Activated B cell treated with CpG ODN at 0.5 μM for 24 hours (primary cell): ENCODE data around the gene TSSK2. TPM values are rescaled to one million over a fixed set of nuclear protein-coding genes. Genes with fewer than 3 reads are reported as not detected.

Source experiments
- ATAC-seq: fragments of 200-7000 bp; cut with Tn5 transposase; one replicate; pipeline ENCODE4 v1.10.0; 2021; ENCODE audit warnings: low read depth, mild to moderate bottlenecking, moderate library complexity
- CTCF ChIA-PET: fragments of 350-600 bp; sonication (Branson Sonifier 250); formaldehyde crosslinking; loops from one replicate; lab custom pipeline; 2021; ENCODE audit warnings: antibody characterized with exemption; lab: Charles Lee
- POLR2A ChIA-PET: fragments of 350-600 bp; sonication (Branson Sonifier 250); formaldehyde crosslinking; loops from one replicate; lab custom pipeline; 2021; ENCODE audit warnings: antibody characterized with exemption; lab: Charles Lee
- DNase-seq: peaks from one replicate; pipeline ENCODE4 v3.0.0; 2022
- H3K27ac Mint-ChIP-seq: one replicate; pipeline ENCODE4 v1.8.0; 2020; ENCODE audit warnings: mixed read lengths
- H3K27me3 Mint-ChIP-seq: one replicate; pipeline ENCODE4 v1.8.0; 2021; ENCODE audit warnings: mixed read lengths
- H3K36me3 Mint-ChIP-seq: one replicate; pipeline ENCODE4 v1.8.0; 2021; ENCODE audit warnings: low read depth, mixed read lengths
- H3K4me1 Mint-ChIP-seq: one replicate; pipeline ENCODE4 v1.8.0; 2021; ENCODE audit warnings: mixed read lengths
- H3K4me3 Mint-ChIP-seq: one replicate; pipeline ENCODE4 v1.8.0; 2020; ENCODE audit warnings: mild to moderate bottlenecking, mixed read lengths
- H3K9me3 Mint-ChIP-seq: one replicate; pipeline ENCODE4 v1.8.0; 2020; ENCODE audit warnings: mixed read lengths
- intact Hi-C: fragments of 100-400 bp; cut with micrococcal nuclease; formaldehyde crosslinking; loops from one replicate; pipeline ENCODE4 v1.15.1; 2024
- total RNA-seq: library from RNA; stranded (reverse); gene quantifications from 2 replicates; pipeline ENCODE4 v1.2.3, GENCODE V29; 2022
- TF ChIP-seq, protein P1 (sequence below): fragments of 200-600 bp; IDR thresholded peaks from one replicate; pipeline ENCODE4 v1.8.0; 2022; ENCODE audit warnings: antibody characterized with exemption, mild to moderate bottlenecking

Gene TSSK2
- total RNA-seq, 1 donor from 2014 or later, result 0.13 TPM

DNA sequence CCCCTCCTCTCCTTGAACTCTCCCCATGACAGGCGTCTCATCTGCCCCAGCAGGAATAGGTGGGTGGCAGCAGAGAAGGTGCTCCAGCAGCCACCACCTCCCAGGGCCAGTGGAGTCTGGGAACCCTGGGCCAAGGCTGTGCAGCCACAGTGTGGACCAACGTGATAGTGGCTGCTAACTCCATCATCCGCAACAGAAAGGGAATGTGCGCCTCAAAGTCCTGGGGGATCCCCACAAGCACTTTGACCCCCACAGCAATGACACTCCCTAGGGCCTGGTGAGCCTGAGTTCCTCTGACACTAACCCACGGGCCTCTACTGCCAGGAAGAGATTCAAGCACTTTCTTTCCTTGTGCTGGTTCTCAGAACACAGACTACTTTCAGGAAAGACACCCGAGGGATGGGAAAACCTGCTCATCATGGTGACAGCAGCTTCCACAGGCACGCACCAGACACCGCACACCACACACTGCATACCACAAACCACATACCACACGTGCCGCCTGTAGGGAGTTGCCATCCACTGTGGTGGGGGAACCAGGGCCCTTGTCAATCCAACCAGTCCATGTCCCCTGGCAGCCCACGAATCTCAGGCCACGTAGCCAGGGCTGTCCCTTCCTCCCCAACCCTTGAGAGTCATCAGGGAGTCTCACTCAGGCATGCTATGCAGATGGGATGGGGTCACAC, 50.8 kb downstream of the TSSK2 start:
- H3K4me3 Mint-ChIP-seq, result no peak overlapping the region
- H3K36me3 Mint-ChIP-seq, result peaks cover 3% of the 10 kb centered on the region
- ChIA-PET POLR2A (no interaction called here), CTCF (interaction anchor here (1.5 kb wide), 1 partner anchor 448 kb away, joined by 4 read pairs; no protein-coding TSS in a partner anchor)
- no peaks in the 10 kb centered on the region for H3K27me3 Mint-ChIP-seq
- TF ChIP-seq, protein P1, sequence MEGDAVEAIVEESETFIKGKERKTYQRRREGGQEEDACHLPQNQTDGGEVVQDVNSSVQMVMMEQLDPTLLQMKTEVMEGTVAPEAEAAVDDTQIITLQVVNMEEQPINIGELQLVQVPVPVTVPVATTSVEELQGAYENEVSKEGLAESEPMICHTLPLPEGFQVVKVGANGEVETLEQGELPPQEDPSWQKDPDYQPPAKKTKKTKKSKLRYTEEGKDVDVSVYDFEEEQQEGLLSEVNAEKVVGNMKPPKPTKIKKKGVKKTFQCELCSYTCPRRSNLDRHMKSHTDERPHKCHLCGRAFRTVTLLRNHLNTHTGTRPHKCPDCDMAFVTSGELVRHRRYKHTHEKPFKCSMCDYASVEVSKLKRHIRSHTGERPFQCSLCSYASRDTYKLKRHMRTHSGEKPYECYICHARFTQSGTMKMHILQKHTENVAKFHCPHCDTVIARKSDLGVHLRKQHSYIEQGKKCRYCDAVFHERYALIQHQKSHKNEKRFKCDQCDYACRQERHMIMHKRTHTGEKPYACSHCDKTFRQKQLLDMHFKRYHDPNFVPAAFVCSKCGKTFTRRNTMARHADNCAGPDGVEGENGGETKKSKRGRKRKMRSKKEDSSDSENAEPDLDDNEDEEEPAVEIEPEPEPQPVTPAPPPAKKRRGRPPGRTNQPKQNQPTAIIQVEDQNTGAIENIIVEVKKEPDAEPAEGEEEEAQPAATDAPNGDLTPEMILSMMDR, result no peak
- DNase-seq, result no peak
- H3K4me1 Mint-ChIP-seq, result peaks cover 6% of the 10 kb centered on the region
- intact Hi-C loops, result no loop called here
- peak overlapping the region; percentile 30 for H3K27ac Mint-ChIP-seq
- H3K9me3 Mint-ChIP-seq, result no peaks in the 10 kb centered on the region
- no peak for ATAC-seq

Other genes starting within 250 kb of the TSSK2 start
- 0.20 and 0.35 TPM in 2 replicates for gene DGCR6, start 225.0 kb upstream of the TSSK2 start, total RNA-seq
- gene PRODH, start 195.0 kb upstream of the TSSK2 start, total RNA-seq, result not detected in 2 replicates
- 29.3 and 33.2 TPM in 2 replicates for gene DGCR2, start 8.9 kb upstream of the TSSK2 start, total RNA-seq
- 14.9 and 17.2 TPM in 2 replicates for gene ESS2, start 13.3 kb downstream of the TSSK2 start, total RNA-seq
- gene GSC2, start 19.0 kb downstream of the TSSK2 start, total RNA-seq, result not detected in 2 replicates
- gene SLC25A1, start 47.4 kb downstream of the TSSK2 start, total RNA-seq, result 44.2 and 44.6 TPM in 2 replicates
- gene CLTCL1, start 160.4 kb downstream of the TSSK2 start, total RNA-seq, result 2.7 and 5.0 TPM in 2 replicates